Spleen (tissue), 7 donors: Measurements from ENCODE around the gene ST3GAL2.

Experiments
- POLR2A ChIP-seq, 3 donors: fragments of 450-650 bp; IDR thresholded peaks; one replicate each; pipeline ENCODE4 v1.5.1; 2017; ENCODE audit warnings: antibody characterized with exemption in 3 of 3, mild to moderate bottlenecking in 1 of 3
- POLR2AphosphoS5 ChIP-seq, 3 donors: sonication (generic); formaldehyde crosslinking; IDR thresholded peaks; one replicate each; pipeline ENCODE4 v1.5.1; 2017; ENCODE audit warnings: antibody characterized with exemption in 3 of 3
- TF ChIP-seq, protein P1 (sequence below), 11 experiments: fragments of 200-600 bp in 7 of 11; fragments of 450-650 bp in 4 of 11; sonication (generic) in 4 of 11; IDR thresholded peaks in 8 of 11; conservative IDR thresholded peaks in 3 of 11; 1 replicate in 7 of 11; 2 replicates in 4 of 11; pipeline versions ENCODE4 v1.4.0 to v1.8.0; 2016 to 2021; ENCODE audit warnings: antibody characterized with exemption in 11 of 11, inconsistent platforms in 4 of 11, mild to moderate bottlenecking in 1 of 11
- donor health status: DM: no; HTN: no; CAD: no; lungs with moderate emphysema.
- donor health status: DM: no; HTN: no; CAD: no.
- donor health status: DM: no; HTN: no; CAD: no.

DNA sequence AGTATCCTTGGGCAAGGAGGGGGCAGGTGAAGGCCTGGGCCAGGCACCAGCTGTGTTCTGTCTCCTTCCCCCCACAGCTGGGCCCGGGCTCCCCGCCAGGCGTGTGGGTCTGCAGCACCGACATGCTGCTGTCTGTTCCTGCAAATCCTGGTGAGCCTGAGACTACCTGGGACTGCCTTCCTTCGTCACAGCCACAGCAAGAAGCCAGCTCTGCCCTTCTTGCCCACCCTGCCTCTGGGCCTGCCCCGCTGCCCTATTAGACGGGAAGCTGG is 27.8 kb upstream of the ST3GAL2 start:
- TF ChIP-seq, protein P1, sequence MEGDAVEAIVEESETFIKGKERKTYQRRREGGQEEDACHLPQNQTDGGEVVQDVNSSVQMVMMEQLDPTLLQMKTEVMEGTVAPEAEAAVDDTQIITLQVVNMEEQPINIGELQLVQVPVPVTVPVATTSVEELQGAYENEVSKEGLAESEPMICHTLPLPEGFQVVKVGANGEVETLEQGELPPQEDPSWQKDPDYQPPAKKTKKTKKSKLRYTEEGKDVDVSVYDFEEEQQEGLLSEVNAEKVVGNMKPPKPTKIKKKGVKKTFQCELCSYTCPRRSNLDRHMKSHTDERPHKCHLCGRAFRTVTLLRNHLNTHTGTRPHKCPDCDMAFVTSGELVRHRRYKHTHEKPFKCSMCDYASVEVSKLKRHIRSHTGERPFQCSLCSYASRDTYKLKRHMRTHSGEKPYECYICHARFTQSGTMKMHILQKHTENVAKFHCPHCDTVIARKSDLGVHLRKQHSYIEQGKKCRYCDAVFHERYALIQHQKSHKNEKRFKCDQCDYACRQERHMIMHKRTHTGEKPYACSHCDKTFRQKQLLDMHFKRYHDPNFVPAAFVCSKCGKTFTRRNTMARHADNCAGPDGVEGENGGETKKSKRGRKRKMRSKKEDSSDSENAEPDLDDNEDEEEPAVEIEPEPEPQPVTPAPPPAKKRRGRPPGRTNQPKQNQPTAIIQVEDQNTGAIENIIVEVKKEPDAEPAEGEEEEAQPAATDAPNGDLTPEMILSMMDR (IDR thresholded peaks at IDR 0.05 in 8 of 11, conservative IDR thresholded peaks at IDR 0.05 in 3 of 11): no peak
- TF ChIP-seq POLR2A (IDR thresholded peaks at IDR 0.05) (no peak), POLR2AphosphoS5 (IDR thresholded peaks at IDR 0.05) (no peak)
